Endodermal cell (in vitro differentiated cells): ENCODE data around the gene ADGRB3. TPM values are rescaled to one million over a fixed set of nuclear protein-coding genes. Genes with fewer than 3 reads are reported as not detected.
A peak's percentile ranks its signal among the peaks of the same experiment; 100 is the strongest.
"Not testable (repeated sequence)": the region's sequence is repeated elsewhere in the genome, so short reads cannot be mapped to it uniquely, and the experiment has no call there.

Source experiments
- DNase-seq: peaks from one replicate; pipeline ENCODE4 v3.0.0-alpha.2; 2017
- H3K27ac ChIP-seq: 2 replicates; pipeline ENCODE4 v1.5.1; 2013; ENCODE audit warnings: mild to moderate bottlenecking, low read depth, low read length, moderate library complexity
- H3K27me3 ChIP-seq: 2 replicates; pipeline ENCODE4 v1.6.1; 2013; ENCODE audit warnings: mild to moderate bottlenecking, low read length, moderate library complexity; ENCODE audit not compliant: insufficient read depth, control insufficient read depth, poor library complexity, severe bottlenecking
- H3K36me3 ChIP-seq: 2 replicates; pipeline ENCODE4 v1.7.0; 2013; ENCODE audit warnings: mild to moderate bottlenecking, low read length, moderate library complexity; ENCODE audit not compliant: control insufficient read depth, insufficient read depth
- H3K4me1 ChIP-seq: one replicate; pipeline ENCODE4 v1.7.0; 2013; ENCODE audit warnings: low read length; ENCODE audit not compliant: control insufficient read depth, insufficient read depth
- H3K4me3 ChIP-seq: 2 replicates; pipeline ENCODE4 v1.5.1; 2013; ENCODE audit warnings: mild to moderate bottlenecking, low read length, moderate library complexity
- H3K9ac ChIP-seq: 2 replicates; pipeline ENCODE4 v1.6.1; 2013; ENCODE audit warnings: mild to moderate bottlenecking, low read length, moderate library complexity; ENCODE audit not compliant: poor library complexity, severe bottlenecking; ENCODE audit errors: extremely low read depth
- H3K9me3 ChIP-seq: 2 replicates; pipeline ENCODE4 v1.6.1; 2013; ENCODE audit warnings: mild to moderate bottlenecking, low read length, moderate library complexity; ENCODE audit not compliant: control insufficient read depth
- H3K27ac Mint-ChIP-seq: 2 replicates; pipeline ENCODE4 v1.8.0; 2020; ENCODE audit warnings: mixed read lengths
- H3K27me3 Mint-ChIP-seq: 2 replicates; pipeline ENCODE4 v1.8.0; 2021; ENCODE audit warnings: mild to moderate bottlenecking, mixed read lengths; ENCODE audit not compliant: insufficient read depth
- H3K36me3 Mint-ChIP-seq: 2 replicates; pipeline ENCODE4 v1.8.0; 2020; ENCODE audit warnings: low read depth, mixed read lengths
- H3K4me1 Mint-ChIP-seq: 2 replicates; pipeline ENCODE4 v1.8.0; 2020; ENCODE audit warnings: mixed read lengths
- H3K4me3 Mint-ChIP-seq: 2 replicates; pipeline ENCODE4 v1.8.0; 2020; ENCODE audit warnings: mild to moderate bottlenecking, moderate library complexity, mixed read lengths
- H3K9me3 Mint-ChIP-seq: 2 replicates; pipeline ENCODE4 v1.8.0; 2020; ENCODE audit warnings: mild to moderate bottlenecking, mixed read lengths
- CTCF ChIP-seq: fragments of 200-600 bp; sonication (generic); conservative IDR thresholded peaks from 2 replicates; pipeline ENCODE4 v1.5.0; 2021; ENCODE audit warnings: antibody characterized with exemption, mild to moderate bottlenecking
- WGBS, 2 experiments: methylation state at CpG; one replicate each; pipeline versions ENCODE4 v1.1.5 to v1.1.7; 2013; ENCODE audit warnings: missing lambda C conversion rate in 2 of 2, mixed read lengths in 1 of 2; ENCODE audit not compliant: insufficient coverage in 1 of 2, insufficient read length in 1 of 2; 5-methylcytosine and 5-hydroxymethylcytosine counted together
- total RNA-seq, 2 donors: library from RNA; stranded (reverse); fragmentation: NEBNext Ultra II Directional in 1 of 2; extraction: Animal tissue kit (Norgen Biotek cat#: 25700) in 1 of 2; gene quantifications; 2 replicates in 1 of 2; 3 replicates in 1 of 2; pipeline ENCODE4 v1.2.1, GENCODE V29; 2021

The ADGRB3 gene
- total RNA-seq, 2 donors from 2014 or later = 0.33 to 1.3 TPM

GRCh38 chr6:69424581-69424980 lies 789.5 kb downstream of the ADGRB3 start:
- H3K4me1 ChIP-seq = no peaks in the 10 kb centered on the region
- Mint-ChIP-seq H3K27ac (no peak overlapping the region), H3K4me1 (peaks cover 12% of the 10 kb centered on the region), H3K9me3 (no peaks in the 10 kb centered on the region), H3K27me3 (peaks cover 2% of the 10 kb centered on the region), H3K36me3 (no peaks in the 10 kb centered on the region), H3K4me3 (no peak overlapping the region)
- no peak for TF ChIP-seq CTCF
- H3K9ac ChIP-seq = no peak overlapping the region
- H3K27me3 ChIP-seq = no peaks in the 10 kb centered on the region
- 85 to 87% methylated on average over 3 of the region's 3 CpGs for WGBS, 2 experiments
- no peak overlapping the region for H3K4me3 ChIP-seq
- no peak for DNase-seq
- H3K9me3 ChIP-seq = no peaks in the 10 kb centered on the region
- no peaks in the 10 kb centered on the region for H3K36me3 ChIP-seq
- no peak overlapping the region for H3K27ac ChIP-seq

- Histone ChIP-seq H3K36me3 (no peaks in the 10 kb centered on the region), H3K4me1 (no peaks in the 10 kb centered on the region), H3K27ac (no peak overlapping the region), H3K27me3 (no peaks in the 10 kb centered on the region), H3K9ac (no peak overlapping the region), H3K9me3 (peaks cover 5% of the 10 kb centered on the region), H3K4me3 (no peak overlapping the region)
- Mint-ChIP-seq H3K36me3 (no peaks in the 10 kb centered on the region), H3K27me3 (no peaks in the 10 kb centered on the region), H3K4me1 (peaks cover 12% of the 10 kb centered on the region), H3K4me3 (no peak overlapping the region), H3K9me3 (peaks cover 14% of the 10 kb centered on the region), H3K27ac (no peak overlapping the region)
- 78 to 100% methylated on average over 1 to 5 of the region's 5 CpGs for WGBS, 2 experiments
- DNase-seq = peak; percentile 65
- TF ChIP-seq CTCF = peak; percentile 53
These were observed 792.8 kb downstream of the ADGRB3 start for GRCh38 chr6:69427882-69428281.

DNA sequence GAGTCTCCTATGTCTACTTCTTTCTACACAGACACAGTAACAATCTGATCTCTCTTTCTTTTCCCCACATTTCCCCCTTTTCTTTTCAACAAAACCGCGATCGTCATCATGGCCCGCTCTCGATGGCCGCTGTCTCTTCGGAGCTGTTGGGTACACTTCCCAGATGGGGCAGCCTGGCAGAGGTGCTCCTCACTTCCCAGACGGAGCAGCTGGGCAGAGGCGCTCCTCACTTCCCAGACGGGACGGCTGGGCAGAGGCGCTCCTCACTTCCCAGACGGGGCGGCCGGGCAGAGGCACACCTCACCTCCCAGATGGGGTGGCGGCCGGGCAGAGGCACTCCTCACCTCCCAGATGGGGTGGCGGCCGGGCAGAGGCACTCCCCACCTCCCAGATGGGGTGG lies 797.1 kb downstream of the ADGRB3 start:
- H3K4me1 Mint-ChIP-seq, H3K9me3 ChIP-seq, H3K27ac Mint-ChIP-seq, H3K9ac ChIP-seq, H3K36me3 Mint-ChIP-seq, H3K27me3 Mint-ChIP-seq, H3K4me3 Mint-ChIP-seq, H3K27ac ChIP-seq, H3K4me3 ChIP-seq, H3K36me3 ChIP-seq, H3K4me1 ChIP-seq, H3K27me3 ChIP-seq, DNase-seq: not testable (repeated sequence)
- 86% methylated on average over 18 of the region's 19 CpGs; no CpG with 5 or more reads in 1 of the 2 experiments for WGBS, 2 experiments
- H3K9me3 Mint-ChIP-seq = peaks cover 31% of the 10 kb centered on the region

DNA sequence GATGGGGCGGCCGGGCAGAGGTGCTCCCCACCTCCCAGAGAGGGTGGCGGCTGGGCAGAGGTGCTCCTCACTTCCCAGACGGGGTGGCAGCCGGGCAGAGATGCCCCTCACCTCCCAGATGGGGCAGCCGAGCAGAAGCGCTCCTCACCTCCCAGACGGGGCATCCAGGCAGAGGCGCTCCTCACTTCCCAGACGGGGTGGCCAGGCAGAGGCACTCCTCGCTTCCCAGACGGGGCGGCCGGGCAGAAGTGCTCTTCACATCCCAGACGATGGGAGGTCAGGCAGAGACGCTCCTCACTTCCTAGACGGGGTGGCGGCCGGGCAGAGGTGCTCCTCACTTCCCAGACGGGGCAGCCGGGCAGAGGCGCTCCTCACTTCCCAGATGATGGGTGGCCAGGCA lies 798.0 kb downstream of the ADGRB3 start:
- H3K27ac ChIP-seq, H3K27me3 Mint-ChIP-seq, H3K9ac ChIP-seq, H3K27ac Mint-ChIP-seq, H3K4me1 Mint-ChIP-seq, DNase-seq, H3K36me3 Mint-ChIP-seq, H3K36me3 ChIP-seq, H3K9me3 ChIP-seq, H3K4me3 Mint-ChIP-seq, H3K27me3 ChIP-seq, H3K4me1 ChIP-seq, H3K4me3 ChIP-seq: not testable (repeated sequence)
- H3K9me3 Mint-ChIP-seq = peaks cover 31% of the 10 kb centered on the region
- 80 to 81% methylated on average over 10 to 22 of the region's 22 CpGs for WGBS, 2 experiments
